ENCODE results near the gene GNA12.
A peak's percentile ranks its signal among the peaks of the same experiment; 100 is the strongest.
"Not testable (repeated sequence)": the region's sequence is repeated elsewhere in the genome, so short reads cannot be mapped to it uniquely, and the experiment has no call there.

Gene GNA12

DNA sequence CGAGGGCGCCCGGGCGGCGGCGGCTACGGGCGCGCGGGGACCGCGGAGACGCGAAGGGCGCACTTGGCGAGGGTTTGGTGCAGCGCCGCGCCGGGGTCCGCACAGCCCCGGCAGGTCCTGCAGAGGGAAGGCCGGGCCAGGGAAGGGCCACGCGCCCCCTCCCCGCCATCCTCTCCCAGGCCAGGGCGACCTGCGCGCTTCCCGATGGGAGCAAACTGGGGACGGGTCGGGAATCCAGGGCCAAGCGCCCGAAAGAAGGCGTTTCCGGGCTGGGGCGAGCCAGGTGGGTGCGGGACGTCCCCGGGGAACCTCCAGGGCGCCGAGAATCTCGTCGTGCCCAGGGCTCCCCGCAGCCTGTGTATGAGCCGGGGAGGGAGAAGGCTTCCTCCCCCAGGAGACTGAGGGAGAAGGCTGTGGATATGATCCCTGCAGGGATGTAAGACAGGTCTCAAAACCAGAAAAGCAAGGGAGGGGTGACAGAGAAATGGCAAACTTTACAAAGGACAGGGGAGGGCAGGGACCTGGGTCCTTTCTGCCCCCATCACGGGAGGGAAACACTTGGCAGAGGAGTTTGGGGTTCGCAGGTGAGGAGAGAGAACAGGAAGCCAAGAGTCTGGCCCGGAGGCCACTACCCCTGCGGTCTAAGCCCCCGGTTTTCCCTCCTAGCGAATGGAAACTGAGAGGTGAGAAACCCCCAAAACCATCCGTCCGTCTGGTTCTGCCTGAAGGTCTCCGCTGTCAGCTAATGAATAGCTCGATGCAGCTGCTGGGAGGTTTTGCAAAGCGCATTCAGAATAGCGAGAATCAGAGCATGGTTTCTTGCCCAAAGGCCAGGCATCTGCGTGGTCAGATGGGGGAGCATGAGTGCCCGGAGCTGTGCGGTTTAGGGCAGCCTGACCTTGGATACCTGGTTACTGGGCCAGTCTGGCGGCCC, 155.4 kb downstream of the GNA12 start:
- no peak for DNase-seq

DNA sequence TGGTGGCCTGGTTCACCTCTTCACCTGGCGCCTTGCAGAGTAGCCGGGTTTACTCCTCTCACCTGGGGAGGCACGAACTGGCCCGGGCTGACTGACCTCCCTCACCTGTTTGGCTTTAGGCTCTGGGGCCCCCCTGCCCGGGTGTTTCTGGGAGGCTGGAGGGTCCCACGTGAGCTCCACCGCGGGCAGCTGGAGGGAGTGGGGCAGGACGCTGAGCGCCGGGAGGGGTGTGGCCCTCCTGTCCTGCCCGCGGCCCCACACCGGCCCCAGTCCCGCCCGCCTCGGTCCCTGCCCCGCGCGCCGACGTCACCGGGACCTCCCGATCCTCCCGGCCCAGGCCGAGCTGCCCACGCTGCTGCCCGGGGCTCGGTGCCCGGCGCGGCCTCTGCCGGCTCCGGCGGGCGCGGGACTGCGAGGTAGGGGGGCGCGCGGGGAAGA, 156.2 kb downstream of the GNA12 start, which contains the start of gene AMZ1:
Gene AMZ1 (plus strand): TSS at position 322 of the 438 bp plus-strand sequence. CDS start 12,250 bp downstream, outside the sequence.
- DNase-seq, result no peak

DNA sequence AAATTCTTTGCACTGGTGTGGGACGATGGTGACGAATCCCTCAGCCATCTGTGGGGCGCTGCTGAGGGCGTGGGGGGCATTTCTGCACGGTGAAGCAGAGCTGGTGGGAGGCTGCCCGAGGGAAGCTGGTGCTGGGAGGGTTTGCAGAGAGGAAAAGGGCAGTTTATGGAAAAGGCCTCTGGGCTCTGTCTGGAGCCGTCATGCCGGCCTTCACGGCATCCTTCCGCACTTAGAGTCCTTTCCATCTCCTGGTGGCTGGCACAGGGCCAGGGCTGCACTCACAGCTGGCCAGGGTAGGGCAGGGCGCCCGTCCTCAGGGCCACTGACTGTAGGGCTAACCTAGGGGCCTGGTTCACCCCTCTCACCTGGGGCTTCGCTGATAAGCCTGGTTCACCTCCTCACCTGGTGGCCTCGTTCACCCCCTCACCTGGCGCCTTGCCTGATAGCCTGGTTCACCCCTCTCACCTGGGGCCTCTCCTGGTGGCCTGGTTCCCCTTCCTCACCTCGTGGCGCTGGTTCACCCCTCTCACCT, 156.7 kb downstream of the GNA12 start:
- DNase-seq, result peak; percentile 38

- DNase-seq, result no peak
Observed at GRCh38 chr7:2686101-2686500, 158.0 kb downstream of the GNA12 start.

DNA sequence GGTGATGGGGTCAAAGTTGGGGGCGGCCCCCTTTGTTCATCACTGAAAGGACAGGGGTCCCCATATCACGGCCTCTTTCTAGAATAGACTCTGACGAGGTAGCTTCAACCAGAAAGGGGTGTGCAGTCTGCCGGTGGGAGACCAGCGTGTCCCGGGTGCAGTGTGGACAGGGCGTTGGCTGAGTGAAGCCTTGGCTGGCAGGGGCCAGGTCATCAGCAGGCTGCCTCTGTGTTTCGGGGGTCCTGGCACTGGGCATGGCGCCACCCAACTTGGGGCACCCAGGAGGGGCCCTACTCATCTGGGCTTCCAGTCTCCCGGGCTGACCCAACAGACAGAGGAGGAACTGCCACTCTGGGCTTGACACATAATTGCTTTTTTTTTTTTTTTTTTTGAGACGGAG, 159.6 kb downstream of the GNA12 start:
- DNase-seq, result no peak

GRCh38 chr7:2681929-2682799, 161.9 kb downstream of the GNA12 start:
- DNase-seq, result no peak

- DNase-seq, result peak; percentile 10
Observed at GRCh38 chr7:2680792-2681490, 163.2 kb downstream of the GNA12 start.

GRCh38 chr7:2680256-2680655, 163.9 kb downstream of the GNA12 start:
- no peak for DNase-seq

- DNase-seq, result peak; percentile 17
Observed at GRCh38 chr7:2679135-2680127, 164.7 kb downstream of the GNA12 start.

DNA sequence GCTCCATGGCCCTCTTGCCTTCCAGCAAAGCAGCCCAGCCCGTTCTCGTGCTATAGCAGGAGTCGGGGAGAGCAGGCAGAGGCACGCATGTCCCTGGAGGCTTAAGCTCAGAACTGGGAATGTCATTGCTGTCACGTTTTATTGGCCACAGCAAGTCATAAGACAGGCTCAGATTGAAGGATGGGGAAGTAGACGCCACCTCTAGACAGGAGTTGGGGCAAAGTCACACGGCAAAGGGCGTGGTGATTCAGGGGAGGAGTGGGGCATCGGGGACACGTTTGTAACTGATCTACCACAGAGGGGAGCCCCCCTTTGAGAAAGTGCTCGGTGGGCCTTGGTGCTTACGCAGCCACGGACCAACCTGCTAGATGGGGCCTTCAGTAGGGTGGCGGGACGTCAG, 165.7 kb downstream of the GNA12 start:
- DNase-seq, result not testable (repeated sequence)
